WTC11 (cell line): ENCODE results near the gene KCNMA1. TPM values are rescaled to one million over a fixed set of nuclear protein-coding genes. Genes with fewer than 3 reads are reported as not detected.

ENCODE experiments used
- ATAC-seq: fragments of 200-7000 bp; cut with Tn5 transposase; 2 replicates; pipeline ENCODE4 v1.10.0; 2021; ENCODE audit warnings: mild to moderate bottlenecking, moderate library complexity
- CTCF ChIA-PET: fragments of 300-600 bp; sonication (Branson Sonifier 250); formaldehyde crosslinking; loops from one replicate; lab custom pipeline; 2021; ENCODE audit warnings: antibody characterized with exemption; lab: Charles Lee
- POLR2A ChIA-PET: fragments of 350-600 bp; sonication (Branson Sonifier 250); formaldehyde crosslinking; loops from one replicate; lab custom pipeline; 2021; ENCODE audit warnings: antibody characterized with exemption; lab: Charles Lee
- DNase-seq: peaks from one replicate; pipeline ENCODE4 v3.0.0; 2021; ENCODE audit warnings: low spot score
- H3K27ac Mint-ChIP-seq: 2 replicates; pipeline ENCODE4 v1.8.0; 2021; ENCODE audit warnings: mixed read lengths
- H3K27me3 Mint-ChIP-seq: 2 replicates; pipeline ENCODE4 v1.8.0; 2021; ENCODE audit warnings: low read depth, mild to moderate bottlenecking, moderate library complexity, mixed read lengths
- H3K36me3 Mint-ChIP-seq: 2 replicates; pipeline ENCODE4 v1.8.0; 2021; ENCODE audit warnings: mixed read lengths
- H3K4me1 Mint-ChIP-seq: 2 replicates; pipeline ENCODE4 v1.8.0; 2022; ENCODE audit warnings: mixed read lengths
- H3K4me3 Mint-ChIP-seq: 2 replicates; pipeline ENCODE4 v1.8.0; 2021; ENCODE audit warnings: mild to moderate bottlenecking, moderate library complexity, mixed read lengths
- H3K9me3 Mint-ChIP-seq: 2 replicates; pipeline ENCODE4 v1.8.0; 2021; ENCODE audit warnings: mixed read lengths
- CREM ChIP-seq: sonication (generic); formaldehyde crosslinking; IDR thresholded peaks from 2 replicates; pipeline ENCODE4 v1.8.1; 2022; ENCODE audit warnings: mild to moderate bottlenecking, missing genetic modification reagents, moderate library complexity
- ETV6 ChIP-seq: sonication (generic); formaldehyde crosslinking; IDR thresholded peaks from 2 replicates; pipeline ENCODE4 v1.8.1; 2022; ENCODE audit warnings: mild to moderate bottlenecking, missing genetic modification reagents
- NFATC4 ChIP-seq: fragments of 250-450 bp; sonication (Bioruptor Pico); IDR thresholded peaks from 2 replicates; pipeline ENCODE4 v1.9.0; 2021; ENCODE audit warnings: mild to moderate bottlenecking
- RELA ChIP-seq: sonication (generic); formaldehyde crosslinking; IDR thresholded peaks from 2 replicates; pipeline ENCODE4 v1.8.1; 2022; ENCODE audit warnings: missing genetic modification reagents, mild to moderate bottlenecking, borderline replicate concordance
- SMAD3 ChIP-seq: sonication (generic); formaldehyde crosslinking; IDR thresholded peaks from 2 replicates; pipeline ENCODE4 v1.8.0; 2022; ENCODE audit warnings: missing genetic modification reagents, mild to moderate bottlenecking, borderline replicate concordance
- ZNF317 ChIP-seq: sonication (generic); formaldehyde crosslinking; IDR thresholded peaks from 2 replicates; pipeline ENCODE4 v1.8.1; 2023; ENCODE audit warnings: low read depth, mild to moderate bottlenecking, moderate library complexity, missing genetic modification reagents, borderline replicate concordance
- total RNA-seq: library from RNA; stranded (reverse); gene quantifications from 3 replicates; pipeline ENCODE4 v1.2.3, GENCODE V29; 2021
- TF ChIP-seq, protein P1 (sequence below): sonication (generic); formaldehyde crosslinking; IDR thresholded peaks from 2 replicates; pipeline ENCODE4 v1.8.0; 2023; ENCODE audit warnings: missing genetic modification reagents, mild to moderate bottlenecking, borderline replicate concordance
- TF ChIP-seq, protein P2 (sequence below): fragments of 250-450 bp; sonication (Bioruptor Pico); IDR thresholded peaks from 2 replicates; pipeline ENCODE4 v1.9.0; 2021; ENCODE audit warnings: mild to moderate bottlenecking, borderline replicate concordance
- TF ChIP-seq, protein P3 (sequence below): fragments of 250-450 bp; sonication (Bioruptor Pico); IDR thresholded peaks from 2 replicates; pipeline ENCODE4 v1.9.0; 2021; ENCODE audit warnings: mild to moderate bottlenecking
- TF ChIP-seq, protein P4 (sequence below): sonication (generic); formaldehyde crosslinking; IDR thresholded peaks from 2 replicates; pipeline ENCODE4 v1.8.1; 2023; ENCODE audit warnings: mild to moderate bottlenecking, missing genetic modification reagents
- TF ChIP-seq, protein P5 (sequence below): sonication (generic); formaldehyde crosslinking; IDR thresholded peaks from 2 replicates; pipeline ENCODE4 v1.8.1; 2022; ENCODE audit warnings: missing genetic modification reagents, borderline replicate concordance
- TF ChIP-seq, protein P6 (sequence below): sonication (generic); formaldehyde crosslinking; IDR thresholded peaks from 2 replicates; pipeline ENCODE4 v1.8.1; 2022; ENCODE audit warnings: low read depth, missing genetic modification reagents, borderline replicate concordance
- TF ChIP-seq, protein P7 (sequence below): sonication (generic); formaldehyde crosslinking; IDR thresholded peaks from 2 replicates; pipeline ENCODE4 v1.8.1; 2023; ENCODE audit warnings: mild to moderate bottlenecking, missing genetic modification reagents, borderline replicate concordance
- TF ChIP-seq, protein P8 (sequence below): sonication (generic); formaldehyde crosslinking; conservative IDR thresholded peaks from 2 replicates; pipeline ENCODE4 v1.8.1; 2022; ENCODE audit warnings: mild to moderate bottlenecking, missing genetic modification reagents

Gene KCNMA1
- total RNA-seq, 1 experiment from 2014 or later, result 7.3 TPM

DNA sequence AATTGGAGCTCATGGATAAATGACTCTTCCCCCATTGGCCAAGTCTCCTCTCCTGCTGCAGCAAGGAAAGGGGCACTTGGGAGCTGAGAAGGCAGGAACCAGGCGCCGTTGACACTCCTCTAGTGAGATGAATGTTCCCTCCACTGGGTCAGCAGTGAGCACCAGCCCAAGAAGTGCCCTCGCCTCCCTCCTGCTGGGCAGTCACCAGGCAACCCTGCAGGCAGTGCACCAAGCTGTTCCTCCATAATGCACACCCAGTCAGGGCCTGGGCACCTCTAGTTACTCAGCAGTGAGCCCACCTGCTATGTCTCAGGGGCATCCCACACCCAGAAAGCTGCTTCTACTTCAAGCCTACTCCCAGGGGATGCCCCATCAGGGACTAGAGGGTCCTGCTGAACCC lies 84.3 kb downstream of the KCNMA1 start (continued):
- TF ChIP-seq, protein P1, sequence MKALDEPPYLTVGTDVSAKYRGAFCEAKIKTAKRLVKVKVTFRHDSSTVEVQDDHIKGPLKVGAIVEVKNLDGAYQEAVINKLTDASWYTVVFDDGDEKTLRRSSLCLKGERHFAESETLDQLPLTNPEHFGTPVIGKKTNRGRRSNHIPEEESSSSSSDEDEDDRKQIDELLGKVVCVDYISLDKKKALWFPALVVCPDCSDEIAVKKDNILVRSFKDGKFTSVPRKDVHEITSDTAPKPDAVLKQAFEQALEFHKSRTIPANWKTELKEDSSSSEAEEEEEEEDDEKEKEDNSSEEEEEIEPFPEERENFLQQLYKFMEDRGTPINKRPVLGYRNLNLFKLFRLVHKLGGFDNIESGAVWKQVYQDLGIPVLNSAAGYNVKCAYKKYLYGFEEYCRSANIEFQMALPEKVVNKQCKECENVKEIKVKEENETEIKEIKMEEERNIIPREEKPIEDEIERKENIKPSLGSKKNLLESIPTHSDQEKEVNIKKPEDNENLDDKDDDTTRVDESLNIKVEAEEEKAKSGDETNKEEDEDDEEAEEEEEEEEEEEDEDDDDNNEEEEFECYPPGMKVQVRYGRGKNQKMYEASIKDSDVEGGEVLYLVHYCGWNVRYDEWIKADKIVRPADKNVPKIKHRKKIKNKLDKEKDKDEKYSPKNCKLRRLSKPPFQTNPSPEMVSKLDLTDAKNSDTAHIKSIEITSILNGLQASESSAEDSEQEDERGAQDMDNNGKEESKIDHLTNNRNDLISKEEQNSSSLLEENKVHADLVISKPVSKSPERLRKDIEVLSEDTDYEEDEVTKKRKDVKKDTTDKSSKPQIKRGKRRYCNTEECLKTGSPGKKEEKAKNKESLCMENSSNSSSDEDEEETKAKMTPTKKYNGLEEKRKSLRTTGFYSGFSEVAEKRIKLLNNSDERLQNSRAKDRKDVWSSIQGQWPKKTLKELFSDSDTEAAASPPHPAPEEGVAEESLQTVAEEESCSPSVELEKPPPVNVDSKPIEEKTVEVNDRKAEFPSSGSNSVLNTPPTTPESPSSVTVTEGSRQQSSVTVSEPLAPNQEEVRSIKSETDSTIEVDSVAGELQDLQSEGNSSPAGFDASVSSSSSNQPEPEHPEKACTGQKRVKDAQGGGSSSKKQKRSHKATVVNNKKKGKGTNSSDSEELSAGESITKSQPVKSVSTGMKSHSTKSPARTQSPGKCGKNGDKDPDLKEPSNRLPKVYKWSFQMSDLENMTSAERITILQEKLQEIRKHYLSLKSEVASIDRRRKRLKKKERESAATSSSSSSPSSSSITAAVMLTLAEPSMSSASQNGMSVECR (CRISPR knock-in tag), result no peak
- no peak for TF ChIP-seq ZNF317 (CRISPR knock-in tag)

DNA sequence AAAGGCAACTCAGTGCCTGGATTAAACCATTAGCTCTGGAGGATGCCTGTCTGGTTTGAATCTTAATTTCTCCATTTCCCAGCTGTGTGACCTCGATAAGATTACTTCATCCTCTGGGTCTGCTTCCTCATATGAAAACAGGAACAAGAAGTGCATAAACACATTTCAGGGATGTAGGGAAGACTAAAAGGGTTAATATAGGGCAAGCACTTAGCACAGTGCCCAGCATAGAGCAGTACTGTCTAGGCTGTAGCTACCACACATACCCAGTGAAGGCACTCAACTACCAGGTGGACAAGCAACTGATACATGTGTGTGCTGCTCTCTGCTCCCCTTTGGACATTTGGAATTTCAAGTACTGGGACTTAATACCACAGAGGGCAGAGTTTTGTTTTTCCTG lies 85.4 kb downstream of the KCNMA1 start:
- Mint-ChIP-seq H3K4me3 (no peak overlapping the region), H3K27me3 (no peaks in the 10 kb centered on the region), H3K27ac (no peak overlapping the region), H3K36me3 (no peaks in the 10 kb centered on the region), H3K4me1 (no peaks in the 10 kb centered on the region; the same call in 1 of the 2 replicates), H3K9me3 (no peaks in the 10 kb centered on the region)
- ChIA-PET CTCF (no interaction called here), POLR2A (interaction anchor here (1.2 kb wide), 1 partner anchor 13 kb away, joined by 4 read pairs; no protein-coding TSS in a partner anchor)
- TF ChIP-seq, protein P2, sequence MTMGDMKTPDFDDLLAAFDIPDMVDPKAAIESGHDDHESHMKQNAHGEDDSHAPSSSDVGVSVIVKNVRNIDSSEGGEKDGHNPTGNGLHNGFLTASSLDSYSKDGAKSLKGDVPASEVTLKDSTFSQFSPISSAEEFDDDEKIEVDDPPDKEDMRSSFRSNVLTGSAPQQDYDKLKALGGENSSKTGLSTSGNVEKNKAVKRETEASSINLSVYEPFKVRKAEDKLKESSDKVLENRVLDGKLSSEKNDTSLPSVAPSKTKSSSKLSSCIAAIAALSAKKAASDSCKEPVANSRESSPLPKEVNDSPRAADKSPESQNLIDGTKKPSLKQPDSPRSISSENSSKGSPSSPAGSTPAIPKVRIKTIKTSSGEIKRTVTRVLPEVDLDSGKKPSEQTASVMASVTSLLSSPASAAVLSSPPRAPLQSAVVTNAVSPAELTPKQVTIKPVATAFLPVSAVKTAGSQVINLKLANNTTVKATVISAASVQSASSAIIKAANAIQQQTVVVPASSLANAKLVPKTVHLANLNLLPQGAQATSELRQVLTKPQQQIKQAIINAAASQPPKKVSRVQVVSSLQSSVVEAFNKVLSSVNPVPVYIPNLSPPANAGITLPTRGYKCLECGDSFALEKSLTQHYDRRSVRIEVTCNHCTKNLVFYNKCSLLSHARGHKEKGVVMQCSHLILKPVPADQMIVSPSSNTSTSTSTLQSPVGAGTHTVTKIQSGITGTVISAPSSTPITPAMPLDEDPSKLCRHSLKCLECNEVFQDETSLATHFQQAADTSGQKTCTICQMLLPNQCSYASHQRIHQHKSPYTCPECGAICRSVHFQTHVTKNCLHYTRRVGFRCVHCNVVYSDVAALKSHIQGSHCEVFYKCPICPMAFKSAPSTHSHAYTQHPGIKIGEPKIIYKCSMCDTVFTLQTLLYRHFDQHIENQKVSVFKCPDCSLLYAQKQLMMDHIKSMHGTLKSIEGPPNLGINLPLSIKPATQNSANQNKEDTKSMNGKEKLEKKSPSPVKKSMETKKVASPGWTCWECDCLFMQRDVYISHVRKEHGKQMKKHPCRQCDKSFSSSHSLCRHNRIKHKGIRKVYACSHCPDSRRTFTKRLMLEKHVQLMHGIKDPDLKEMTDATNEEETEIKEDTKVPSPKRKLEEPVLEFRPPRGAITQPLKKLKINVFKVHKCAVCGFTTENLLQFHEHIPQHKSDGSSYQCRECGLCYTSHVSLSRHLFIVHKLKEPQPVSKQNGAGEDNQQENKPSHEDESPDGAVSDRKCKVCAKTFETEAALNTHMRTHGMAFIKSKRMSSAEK (CRISPR knock-in tag), result no peak
- TF ChIP-seq, protein P3, sequence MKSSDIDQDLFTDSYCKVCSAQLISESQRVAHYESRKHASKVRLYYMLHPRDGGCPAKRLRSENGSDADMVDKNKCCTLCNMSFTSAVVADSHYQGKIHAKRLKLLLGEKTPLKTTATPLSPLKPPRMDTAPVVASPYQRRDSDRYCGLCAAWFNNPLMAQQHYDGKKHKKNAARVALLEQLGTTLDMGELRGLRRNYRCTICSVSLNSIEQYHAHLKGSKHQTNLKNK (CRISPR knock-in tag), result no peak
- TF ChIP-seq, protein P4, sequence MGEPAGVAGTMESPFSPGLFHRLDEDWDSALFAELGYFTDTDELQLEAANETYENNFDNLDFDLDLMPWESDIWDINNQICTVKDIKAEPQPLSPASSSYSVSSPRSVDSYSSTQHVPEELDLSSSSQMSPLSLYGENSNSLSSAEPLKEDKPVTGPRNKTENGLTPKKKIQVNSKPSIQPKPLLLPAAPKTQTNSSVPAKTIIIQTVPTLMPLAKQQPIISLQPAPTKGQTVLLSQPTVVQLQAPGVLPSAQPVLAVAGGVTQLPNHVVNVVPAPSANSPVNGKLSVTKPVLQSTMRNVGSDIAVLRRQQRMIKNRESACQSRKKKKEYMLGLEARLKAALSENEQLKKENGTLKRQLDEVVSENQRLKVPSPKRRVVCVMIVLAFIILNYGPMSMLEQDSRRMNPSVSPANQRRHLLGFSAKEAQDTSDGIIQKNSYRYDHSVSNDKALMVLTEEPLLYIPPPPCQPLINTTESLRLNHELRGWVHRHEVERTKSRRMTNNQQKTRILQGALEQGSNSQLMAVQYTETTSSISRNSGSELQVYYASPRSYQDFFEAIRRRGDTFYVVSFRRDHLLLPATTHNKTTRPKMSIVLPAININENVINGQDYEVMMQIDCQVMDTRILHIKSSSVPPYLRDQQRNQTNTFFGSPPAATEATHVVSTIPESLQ, result no peak
- TF ChIP-seq, protein P5, sequence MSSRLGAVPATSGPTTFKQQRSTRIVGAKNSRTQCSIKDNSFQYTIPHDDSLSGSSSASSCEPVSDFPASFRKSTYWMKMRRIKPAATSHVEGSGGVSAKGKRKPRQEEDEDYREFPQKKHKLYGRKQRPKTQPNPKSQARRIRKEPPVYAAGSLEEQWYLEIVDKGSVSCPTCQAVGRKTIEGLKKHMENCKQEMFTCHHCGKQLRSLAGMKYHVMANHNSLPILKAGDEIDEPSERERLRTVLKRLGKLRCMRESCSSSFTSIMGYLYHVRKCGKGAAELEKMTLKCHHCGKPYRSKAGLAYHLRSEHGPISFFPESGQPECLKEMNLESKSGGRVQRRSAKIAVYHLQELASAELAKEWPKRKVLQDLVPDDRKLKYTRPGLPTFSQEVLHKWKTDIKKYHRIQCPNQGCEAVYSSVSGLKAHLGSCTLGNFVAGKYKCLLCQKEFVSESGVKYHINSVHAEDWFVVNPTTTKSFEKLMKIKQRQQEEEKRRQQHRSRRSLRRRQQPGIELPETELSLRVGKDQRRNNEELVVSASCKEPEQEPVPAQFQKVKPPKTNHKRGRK, result no peak
- no peak for TF ChIP-seq ETV6 (CRISPR knock-in tag)
- no peak for TF ChIP-seq CREM
- no peak for ATAC-seq
- no peak for DNase-seq

DNA sequence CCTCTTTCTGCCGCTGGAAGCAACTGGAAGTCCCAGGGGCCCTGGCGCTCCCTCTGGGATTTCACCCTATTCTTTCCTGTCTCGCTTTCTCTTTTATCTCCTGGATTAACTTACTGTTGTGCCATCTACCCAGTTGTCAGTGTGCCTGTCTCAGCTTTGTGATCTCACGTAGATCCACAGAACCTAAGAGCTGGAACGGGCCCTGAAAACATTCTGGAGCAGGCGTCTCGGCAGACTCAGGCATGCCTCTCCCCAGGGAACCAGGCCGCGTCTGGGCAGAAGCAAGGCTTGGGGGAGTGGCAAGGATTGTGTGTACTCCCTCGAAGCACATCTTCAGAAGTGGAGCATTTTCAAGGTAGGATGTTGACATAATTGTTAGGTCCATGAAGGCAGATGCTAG lies 87.2 kb downstream of the KCNMA1 start:
- Mint-ChIP-seq H3K9me3 (no peaks in the 10 kb centered on the region), H3K4me3 (no peak overlapping the region), H3K4me1 (no peaks in the 10 kb centered on the region; the same call in 1 of the 2 replicates), H3K36me3 (no peaks in the 10 kb centered on the region), H3K27me3 (no peaks in the 10 kb centered on the region), H3K27ac (no peak overlapping the region)
- ChIA-PET POLR2A (no interaction called here), CTCF (no interaction called here)
- no peak for DNase-seq
- no peak for ATAC-seq
- TF ChIP-seq, protein P6, sequence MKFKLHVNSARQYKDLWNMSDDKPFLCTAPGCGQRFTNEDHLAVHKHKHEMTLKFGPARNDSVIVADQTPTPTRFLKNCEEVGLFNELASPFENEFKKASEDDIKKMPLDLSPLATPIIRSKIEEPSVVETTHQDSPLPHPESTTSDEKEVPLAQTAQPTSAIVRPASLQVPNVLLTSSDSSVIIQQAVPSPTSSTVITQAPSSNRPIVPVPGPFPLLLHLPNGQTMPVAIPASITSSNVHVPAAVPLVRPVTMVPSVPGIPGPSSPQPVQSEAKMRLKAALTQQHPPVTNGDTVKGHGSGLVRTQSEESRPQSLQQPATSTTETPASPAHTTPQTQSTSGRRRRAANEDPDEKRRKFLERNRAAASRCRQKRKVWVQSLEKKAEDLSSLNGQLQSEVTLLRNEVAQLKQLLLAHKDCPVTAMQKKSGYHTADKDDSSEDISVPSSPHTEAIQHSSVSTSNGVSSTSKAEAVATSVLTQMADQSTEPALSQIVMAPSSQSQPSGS, result no peak
- TF ChIP-seq NFATC4 (CRISPR knock-in tag), result no peak
- TF ChIP-seq, protein P7, sequence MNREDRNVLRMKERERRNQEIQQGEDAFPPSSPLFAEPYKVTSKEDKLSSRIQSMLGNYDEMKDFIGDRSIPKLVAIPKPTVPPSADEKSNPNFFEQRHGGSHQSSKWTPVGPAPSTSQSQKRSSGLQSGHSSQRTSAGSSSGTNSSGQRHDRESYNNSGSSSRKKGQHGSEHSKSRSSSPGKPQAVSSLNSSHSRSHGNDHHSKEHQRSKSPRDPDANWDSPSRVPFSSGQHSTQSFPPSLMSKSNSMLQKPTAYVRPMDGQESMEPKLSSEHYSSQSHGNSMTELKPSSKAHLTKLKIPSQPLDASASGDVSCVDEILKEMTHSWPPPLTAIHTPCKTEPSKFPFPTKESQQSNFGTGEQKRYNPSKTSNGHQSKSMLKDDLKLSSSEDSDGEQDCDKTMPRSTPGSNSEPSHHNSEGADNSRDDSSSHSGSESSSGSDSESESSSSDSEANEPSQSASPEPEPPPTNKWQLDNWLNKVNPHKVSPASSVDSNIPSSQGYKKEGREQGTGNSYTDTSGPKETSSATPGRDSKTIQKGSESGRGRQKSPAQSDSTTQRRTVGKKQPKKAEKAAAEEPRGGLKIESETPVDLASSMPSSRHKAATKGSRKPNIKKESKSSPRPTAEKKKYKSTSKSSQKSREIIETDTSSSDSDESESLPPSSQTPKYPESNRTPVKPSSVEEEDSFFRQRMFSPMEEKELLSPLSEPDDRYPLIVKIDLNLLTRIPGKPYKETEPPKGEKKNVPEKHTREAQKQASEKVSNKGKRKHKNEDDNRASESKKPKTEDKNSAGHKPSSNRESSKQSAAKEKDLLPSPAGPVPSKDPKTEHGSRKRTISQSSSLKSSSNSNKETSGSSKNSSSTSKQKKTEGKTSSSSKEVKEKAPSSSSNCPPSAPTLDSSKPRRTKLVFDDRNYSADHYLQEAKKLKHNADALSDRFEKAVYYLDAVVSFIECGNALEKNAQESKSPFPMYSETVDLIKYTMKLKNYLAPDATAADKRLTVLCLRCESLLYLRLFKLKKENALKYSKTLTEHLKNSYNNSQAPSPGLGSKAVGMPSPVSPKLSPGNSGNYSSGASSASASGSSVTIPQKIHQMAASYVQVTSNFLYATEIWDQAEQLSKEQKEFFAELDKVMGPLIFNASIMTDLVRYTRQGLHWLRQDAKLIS (CRISPR knock-in tag), result no peak
- no peak for TF ChIP-seq RELA
- TF ChIP-seq, protein P8, sequence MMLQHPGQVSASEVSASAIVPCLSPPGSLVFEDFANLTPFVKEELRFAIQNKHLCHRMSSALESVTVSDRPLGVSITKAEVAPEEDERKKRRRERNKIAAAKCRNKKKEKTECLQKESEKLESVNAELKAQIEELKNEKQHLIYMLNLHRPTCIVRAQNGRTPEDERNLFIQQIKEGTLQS (CRISPR knock-in tag), result no peak
- no peak for TF ChIP-seq SMAD3
